Tibial nerve (tissue), 3 donors: ENCODE measurements around the gene BANP.

Experiments used
- POLR2A ChIP-seq, 2 donors: fragments of 450-650 bp; IDR thresholded peaks; one replicate each; pipeline ENCODE4 v1.6.1; 2017; ENCODE audit warnings: antibody characterized with exemption in 2 of 2, mild to moderate bottlenecking in 2 of 2, moderate library complexity in 2 of 2
- TF ChIP-seq, protein P1 (sequence below), 5 experiments: fragments of 200-600 bp in 3 of 5; fragments of 450-650 bp in 2 of 5; sonication (generic) in 3 of 5; IDR thresholded peaks; one replicate each; pipeline ENCODE4 v1.5.1; 2016 to 2019; ENCODE audit warnings: antibody characterized with exemption in 5 of 5, mild to moderate bottlenecking in 3 of 5, moderate library complexity in 2 of 5

DNA sequence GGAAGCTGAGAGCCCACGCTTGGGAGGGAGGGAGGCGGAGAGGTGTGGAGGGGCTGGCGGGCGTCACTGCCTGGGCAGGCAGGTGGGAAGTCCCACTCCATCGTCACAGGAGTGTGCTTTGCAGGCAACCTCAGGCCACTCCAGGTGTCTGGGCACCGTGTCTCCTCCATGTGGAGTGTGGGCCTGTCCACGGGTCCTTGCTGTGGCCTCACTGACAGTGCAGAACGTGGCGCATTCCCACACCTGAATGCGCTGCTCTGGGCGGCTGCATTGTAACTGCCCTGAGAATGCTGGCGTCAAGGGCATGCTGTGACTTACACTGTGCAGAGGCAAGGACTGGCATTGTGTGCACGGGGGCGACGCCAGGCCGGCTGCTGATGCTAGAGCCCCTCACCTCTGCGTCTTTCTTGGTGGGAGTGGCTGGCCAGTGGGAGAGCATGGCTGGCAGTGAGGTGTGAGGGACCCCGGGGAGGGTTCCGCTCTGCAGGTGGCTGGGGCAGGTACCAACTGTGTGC lies 66.4 kb downstream of the BANP start:
- TF ChIP-seq, protein P1, sequence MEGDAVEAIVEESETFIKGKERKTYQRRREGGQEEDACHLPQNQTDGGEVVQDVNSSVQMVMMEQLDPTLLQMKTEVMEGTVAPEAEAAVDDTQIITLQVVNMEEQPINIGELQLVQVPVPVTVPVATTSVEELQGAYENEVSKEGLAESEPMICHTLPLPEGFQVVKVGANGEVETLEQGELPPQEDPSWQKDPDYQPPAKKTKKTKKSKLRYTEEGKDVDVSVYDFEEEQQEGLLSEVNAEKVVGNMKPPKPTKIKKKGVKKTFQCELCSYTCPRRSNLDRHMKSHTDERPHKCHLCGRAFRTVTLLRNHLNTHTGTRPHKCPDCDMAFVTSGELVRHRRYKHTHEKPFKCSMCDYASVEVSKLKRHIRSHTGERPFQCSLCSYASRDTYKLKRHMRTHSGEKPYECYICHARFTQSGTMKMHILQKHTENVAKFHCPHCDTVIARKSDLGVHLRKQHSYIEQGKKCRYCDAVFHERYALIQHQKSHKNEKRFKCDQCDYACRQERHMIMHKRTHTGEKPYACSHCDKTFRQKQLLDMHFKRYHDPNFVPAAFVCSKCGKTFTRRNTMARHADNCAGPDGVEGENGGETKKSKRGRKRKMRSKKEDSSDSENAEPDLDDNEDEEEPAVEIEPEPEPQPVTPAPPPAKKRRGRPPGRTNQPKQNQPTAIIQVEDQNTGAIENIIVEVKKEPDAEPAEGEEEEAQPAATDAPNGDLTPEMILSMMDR (IDR thresholded peaks at IDR 0.05) = no peak
- no peak for TF ChIP-seq POLR2A (IDR thresholded peaks at IDR 0.05)
